T-helper 2 cell treated with Interferon-gamma antibody and Interleukin-4, amounts not matched to agents 5 μg/mL and 100 μg/mL, for 36 hours (primary cell): ENCODE data around the gene FAM171A2.
A peak's percentile ranks its signal among the peaks of the same experiment; 100 is the strongest.

Experiments
- DNase-seq: peaks from one replicate; pipeline ENCODE4 v3.0.0; 2021; ENCODE audit warnings: low spot score
- H3K27ac Mint-ChIP-seq: one replicate; pipeline ENCODE4 v1.8.0; 2021; ENCODE audit warnings: mild to moderate bottlenecking, mixed read lengths
- H3K27me3 Mint-ChIP-seq: one replicate; pipeline ENCODE4 v1.8.0; 2021; ENCODE audit warnings: low read depth, mixed read lengths
- H3K36me3 Mint-ChIP-seq: one replicate; pipeline ENCODE4 v1.8.0; 2021; ENCODE audit warnings: low read depth, mixed read lengths
- H3K4me1 Mint-ChIP-seq: one replicate; pipeline ENCODE4 v1.8.0; 2021; ENCODE audit warnings: low read depth, mixed read lengths
- H3K4me3 Mint-ChIP-seq: one replicate; pipeline ENCODE4 v1.8.0; 2022; ENCODE audit warnings: mild to moderate bottlenecking, moderate library complexity, mixed read lengths
- H3K9me3 Mint-ChIP-seq: one replicate; pipeline ENCODE4 v1.8.0; 2021; ENCODE audit warnings: mixed read lengths

The FAM171A2 gene

GRCh38 chr17:44360826-44361225 is 2.8 kb downstream of the FAM171A2 start:
- DNase-seq, result no peak
- H3K27ac Mint-ChIP-seq, result no peak overlapping the region
- no peaks in the 10 kb centered on the region for H3K9me3 Mint-ChIP-seq
- peaks cover 2% of the 10 kb centered on the region for H3K4me1 Mint-ChIP-seq
- H3K4me3 Mint-ChIP-seq, result no peak overlapping the region
- peaks cover 41% of the 10 kb centered on the region for H3K27me3 Mint-ChIP-seq
- H3K36me3 Mint-ChIP-seq, result no peaks in the 10 kb centered on the region

- H3K27me3 Mint-ChIP-seq, result peaks cover 42% of the 10 kb centered on the region
- DNase-seq, result no peak
- no peak overlapping the region for H3K4me3 Mint-ChIP-seq
- no peaks in the 10 kb centered on the region for H3K9me3 Mint-ChIP-seq
- peaks cover 2% of the 10 kb centered on the region for H3K4me1 Mint-ChIP-seq
- no peak overlapping the region for H3K27ac Mint-ChIP-seq
- H3K36me3 Mint-ChIP-seq, result no peaks in the 10 kb centered on the region
These were observed 3.5 kb downstream of the FAM171A2 start for GRCh38 chr17:44360144-44360533.

- H3K36me3 Mint-ChIP-seq, result no peaks in the 10 kb centered on the region
- no peaks in the 10 kb centered on the region for H3K9me3 Mint-ChIP-seq
- DNase-seq, result no peak
- peaks cover 2% of the 10 kb centered on the region for H3K4me1 Mint-ChIP-seq
- no peak overlapping the region for H3K27ac Mint-ChIP-seq
- H3K27me3 Mint-ChIP-seq, result peaks cover 39% of the 10 kb centered on the region
- no peak overlapping the region for H3K4me3 Mint-ChIP-seq
These were observed 4.1 kb downstream of the FAM171A2 start for GRCh38 chr17:44359458-44360143.

- Mint-ChIP-seq H3K4me1 (peaks cover 2% of the 10 kb centered on the region), H3K9me3 (no peaks in the 10 kb centered on the region), H3K36me3 (no peaks in the 10 kb centered on the region), H3K27ac (no peak overlapping the region), H3K4me3 (no peak overlapping the region), H3K27me3 (peaks cover 35% of the 10 kb centered on the region)
- no peak for DNase-seq
These were observed 4.6 kb downstream of the FAM171A2 start for GRCh38 chr17:44359006-44359405.

- no peak for DNase-seq
- Mint-ChIP-seq H3K4me1 (peaks cover 2% of the 10 kb centered on the region), H3K36me3 (peaks cover under 1% of the 10 kb centered on the region), H3K27me3 (peaks cover 33% of the 10 kb centered on the region), H3K9me3 (no peaks in the 10 kb centered on the region), H3K4me3 (no peak overlapping the region), H3K27ac (no peak overlapping the region)
These were observed 5.6 kb downstream of the FAM171A2 start for GRCh38 chr17:44358066-44358465.

- Mint-ChIP-seq H3K36me3 (peaks cover 3% of the 10 kb centered on the region), H3K9me3 (no peaks in the 10 kb centered on the region), H3K27ac (no peak overlapping the region), H3K4me3 (no peak overlapping the region), H3K27me3 (peaks cover 22% of the 10 kb centered on the region), H3K4me1 (peaks cover 2% of the 10 kb centered on the region)
- DNase-seq, result no peak
These were observed 7.4 kb downstream of the FAM171A2 start for GRCh38 chr17:44356241-44356640.

- Mint-ChIP-seq H3K36me3 (peaks cover 3% of the 10 kb centered on the region), H3K27ac (no peak overlapping the region), H3K4me3 (no peak overlapping the region), H3K9me3 (no peaks in the 10 kb centered on the region), H3K4me1 (peaks cover 2% of the 10 kb centered on the region), H3K27me3 (peaks cover 19% of the 10 kb centered on the region)
- DNase-seq, result no peak
These were observed 8.0 kb downstream of the FAM171A2 start for GRCh38 chr17:44355642-44356099.

GRCh38 chr17:44354582-44355561 is 8.8 kb downstream of the FAM171A2 start:
- no peak overlapping the region for H3K27ac Mint-ChIP-seq

GRCh38 chr17:44353672-44354331 is 9.9 kb downstream of the FAM171A2 start:
- Mint-ChIP-seq H3K9me3 (no peaks in the 10 kb centered on the region), H3K27me3 (peaks cover 9% of the 10 kb centered on the region), H3K27ac (no peak overlapping the region), H3K4me3 (peak overlapping the region; percentile 40), H3K36me3 (peaks cover 3% of the 10 kb centered on the region), H3K4me1 (no peaks in the 10 kb centered on the region)
- DNase-seq, result peak; percentile 17

More at GRCh38 chr17:44354582-44355561, 8.8 kb downstream of the FAM171A2 start:
- Mint-ChIP-seq H3K9me3 (no peaks in the 10 kb centered on the region), H3K27me3 (peaks cover 14% of the 10 kb centered on the region), H3K4me1 (peaks cover 2% of the 10 kb centered on the region), H3K36me3 (peaks cover 3% of the 10 kb centered on the region), H3K4me3 (peak overlapping the region; percentile 32)
- peak; percentile 24 for DNase-seq

GRCh38 chr17:44352828-44353671 is 10.6 kb downstream of the FAM171A2 start:
- Mint-ChIP-seq H3K27ac (no peak overlapping the region), H3K27me3 (peaks cover 8% of the 10 kb centered on the region), H3K4me3 (peak overlapping the region; percentile 35), H3K9me3 (no peaks in the 10 kb centered on the region), H3K36me3 (peaks cover 3% of the 10 kb centered on the region), H3K4me1 (no peaks in the 10 kb centered on the region)
- no peak for DNase-seq

- Mint-ChIP-seq H3K9me3 (no peaks in the 10 kb centered on the region), H3K4me1 (no peaks in the 10 kb centered on the region), H3K4me3 (no peak overlapping the region), H3K27me3 (peaks cover 8% of the 10 kb centered on the region), H3K27ac (no peak overlapping the region), H3K36me3 (peaks cover 3% of the 10 kb centered on the region)
- no peak for DNase-seq
These were observed 11.5 kb downstream of the FAM171A2 start for GRCh38 chr17:44351961-44352827.

GRCh38 chr17:44351464-44351863 is 12.2 kb downstream of the FAM171A2 start:
- Mint-ChIP-seq H3K27me3 (peaks cover 8% of the 10 kb centered on the region), H3K4me3 (no peak overlapping the region), H3K36me3 (peaks cover 3% of the 10 kb centered on the region), H3K4me1 (no peaks in the 10 kb centered on the region), H3K9me3 (no peaks in the 10 kb centered on the region), H3K27ac (no peak overlapping the region)
- no peak for DNase-seq
